ENCODE results near the gene RABGAP1L.

The RABGAP1L gene

DNA sequence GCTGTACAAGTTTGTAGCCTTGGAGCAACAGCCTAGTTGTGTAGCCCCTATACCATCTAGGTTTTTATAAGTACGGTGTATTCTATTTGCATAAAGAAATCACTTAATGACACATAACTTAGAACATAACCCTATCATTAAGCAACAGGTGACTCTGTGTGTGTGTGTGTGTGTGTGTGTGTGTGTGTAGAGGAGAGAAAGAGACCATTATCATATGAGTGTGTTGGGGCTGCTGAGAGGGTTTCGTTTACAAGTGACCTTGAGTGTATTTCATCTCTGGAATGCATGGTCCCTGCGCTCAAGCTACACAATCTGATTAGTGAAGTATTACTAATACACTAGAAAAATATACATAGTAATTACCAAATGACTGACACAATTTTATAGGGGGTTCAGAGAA, 115.1 kb downstream of the RABGAP1L start:
- H3F3A ChIP-seq (ENCODE audit: insufficient read depth) = peaks cover 83% of the 10 kb centered on the region
- TF ChIP-seq EZH2phosphoT487 (conservative IDR thresholded peaks at IDR 0.05; ENCODE audit: low read length) = no peak
- H3K9me2 ChIP-seq (replicated peaks; ENCODE audit: insufficient read depth, low read length) = no peaks in the 10 kb centered on the region
- H3K27me3 ChIP-seq (ENCODE audit: low read length) = no peaks in the 10 kb centered on the region
- H3K4me2 ChIP-seq (ENCODE audit: low read depth, low read length, poor library complexity, severe bottlenecking) = peak overlapping the region; percentile 100
- peak overlapping the region; percentile 99 for H3K27ac ChIP-seq (ENCODE audit: low read depth, low read length)
- no peak overlapping the region for H2AFZ ChIP-seq (ENCODE audit: low read depth, low read length, severe bottlenecking)
- peak overlapping the region; percentile 45 for H3K9ac ChIP-seq (ENCODE audit: low read length)
- H3K36me3 ChIP-seq (ENCODE audit: low read length) = peaks cover 4% of the 10 kb centered on the region
- no peaks in the 10 kb centered on the region for H4K20me1 ChIP-seq (ENCODE audit: low read depth, low read length)
- H3K79me2 ChIP-seq (ENCODE audit: insufficient read depth, low read length) = peaks cover 16% of the 10 kb centered on the region
- no peaks in the 10 kb centered on the region for H3K9me3 ChIP-seq (ENCODE audit: insufficient read depth, low read length)
- H3K4me3 ChIP-seq (ENCODE audit: insufficient read depth, low read length, poor library complexity, severe bottlenecking) = peak overlapping the region; percentile 48

DNA sequence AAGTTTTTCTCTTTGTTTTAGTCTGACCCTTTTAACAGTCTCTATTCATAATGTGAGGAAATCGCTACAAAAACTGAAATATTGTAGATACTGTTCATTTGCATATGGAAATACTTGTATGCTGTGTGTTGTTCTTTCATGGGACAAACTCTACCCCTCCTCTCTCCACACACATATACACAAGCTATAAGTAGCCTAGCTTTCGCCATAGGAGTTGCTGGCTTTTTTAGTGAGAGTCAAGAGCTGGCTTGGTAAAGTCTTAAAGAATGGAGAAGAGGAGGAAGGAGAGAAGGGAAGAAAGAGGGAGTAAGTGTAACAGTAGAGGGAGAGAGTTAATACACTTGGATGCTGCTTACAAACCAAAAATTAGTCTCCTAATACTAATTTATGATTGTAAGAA, 115.6 kb downstream of the RABGAP1L start:
- Histone ChIP-seq H3K27me3 (ENCODE audit: low read length) (no peaks in the 10 kb centered on the region), H3K27ac (ENCODE audit: low read depth, low read length) (peak overlapping the region; percentile 99), H3K79me2 (ENCODE audit: insufficient read depth, low read length) (peaks cover 20% of the 10 kb centered on the region), H3K9ac (ENCODE audit: low read length) (peak overlapping the region; percentile 45), H3K9me3 (ENCODE audit: insufficient read depth, low read length) (no peaks in the 10 kb centered on the region), H3K9me2 (replicated peaks; ENCODE audit: insufficient read depth, low read length) (no peaks in the 10 kb centered on the region), H2AFZ (ENCODE audit: low read depth, low read length, severe bottlenecking) (no peak overlapping the region), H3F3A (ENCODE audit: insufficient read depth) (peaks cover 87% of the 10 kb centered on the region), H4K20me1 (ENCODE audit: low read depth, low read length) (no peaks in the 10 kb centered on the region), H3K4me3 (ENCODE audit: insufficient read depth, low read length, poor library complexity, severe bottlenecking) (peak overlapping the region; percentile 48), H3K4me2 (ENCODE audit: low read depth, low read length, poor library complexity, severe bottlenecking) (peak overlapping the region; percentile 100), H3K36me3 (ENCODE audit: low read length) (peaks cover 7% of the 10 kb centered on the region)
- TF ChIP-seq, protein P1, sequence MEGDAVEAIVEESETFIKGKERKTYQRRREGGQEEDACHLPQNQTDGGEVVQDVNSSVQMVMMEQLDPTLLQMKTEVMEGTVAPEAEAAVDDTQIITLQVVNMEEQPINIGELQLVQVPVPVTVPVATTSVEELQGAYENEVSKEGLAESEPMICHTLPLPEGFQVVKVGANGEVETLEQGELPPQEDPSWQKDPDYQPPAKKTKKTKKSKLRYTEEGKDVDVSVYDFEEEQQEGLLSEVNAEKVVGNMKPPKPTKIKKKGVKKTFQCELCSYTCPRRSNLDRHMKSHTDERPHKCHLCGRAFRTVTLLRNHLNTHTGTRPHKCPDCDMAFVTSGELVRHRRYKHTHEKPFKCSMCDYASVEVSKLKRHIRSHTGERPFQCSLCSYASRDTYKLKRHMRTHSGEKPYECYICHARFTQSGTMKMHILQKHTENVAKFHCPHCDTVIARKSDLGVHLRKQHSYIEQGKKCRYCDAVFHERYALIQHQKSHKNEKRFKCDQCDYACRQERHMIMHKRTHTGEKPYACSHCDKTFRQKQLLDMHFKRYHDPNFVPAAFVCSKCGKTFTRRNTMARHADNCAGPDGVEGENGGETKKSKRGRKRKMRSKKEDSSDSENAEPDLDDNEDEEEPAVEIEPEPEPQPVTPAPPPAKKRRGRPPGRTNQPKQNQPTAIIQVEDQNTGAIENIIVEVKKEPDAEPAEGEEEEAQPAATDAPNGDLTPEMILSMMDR (IDR thresholded peaks at IDR 0.05; ENCODE audit: insufficient read depth, low read length, poor library complexity, severe bottlenecking) = no peak
- no peak for TF ChIP-seq EZH2phosphoT487 (conservative IDR thresholded peaks at IDR 0.05; ENCODE audit: low read length)

DNA sequence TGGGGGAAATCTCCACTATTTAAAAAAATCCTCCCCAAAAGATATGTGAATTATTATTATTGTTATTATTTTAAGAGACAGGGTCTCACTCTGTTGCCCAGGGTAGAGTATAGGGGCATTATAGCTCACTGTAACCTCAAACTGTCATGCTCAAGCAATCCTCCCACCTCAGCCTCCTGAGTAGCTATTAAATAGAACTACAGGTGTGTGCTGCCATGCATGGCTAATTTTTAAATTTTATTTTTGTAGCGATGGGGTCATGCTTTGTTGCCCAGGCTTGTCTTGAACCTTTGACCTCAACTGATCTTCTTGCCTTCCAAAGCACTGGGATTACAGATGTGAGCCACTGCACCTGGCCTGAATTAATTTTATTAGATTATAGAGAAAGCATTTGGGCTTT, 116.8 kb downstream of the RABGAP1L start:
- H4K20me1 ChIP-seq (ENCODE audit: low read depth, low read length) = no peaks in the 10 kb centered on the region
- no peaks in the 10 kb centered on the region for H3K27me3 ChIP-seq (ENCODE audit: low read length)
- peak overlapping the region; percentile 99 for H3K27ac ChIP-seq (ENCODE audit: low read depth, low read length)
- H3K9me3 ChIP-seq (ENCODE audit: insufficient read depth, low read length) = no peaks in the 10 kb centered on the region
- TF ChIP-seq EZH2phosphoT487 (conservative IDR thresholded peaks at IDR 0.05; ENCODE audit: low read length) = no peak
- TF ChIP-seq, protein P1 (IDR thresholded peaks at IDR 0.05; ENCODE audit: insufficient read depth, low read length, poor library complexity, severe bottlenecking) = no peak
- peaks cover 29% of the 10 kb centered on the region for H3K79me2 ChIP-seq (ENCODE audit: insufficient read depth, low read length)
- peak overlapping the region; percentile 100 for H3K4me2 ChIP-seq (ENCODE audit: low read depth, low read length, poor library complexity, severe bottlenecking)
- no peaks in the 10 kb centered on the region for H3K9me2 ChIP-seq (replicated peaks; ENCODE audit: insufficient read depth, low read length)
- peaks cover 16% of the 10 kb centered on the region for H3K36me3 ChIP-seq (ENCODE audit: low read length)
- peaks cover 86% of the 10 kb centered on the region for H3F3A ChIP-seq (ENCODE audit: insufficient read depth)
- no peak overlapping the region for H2AFZ ChIP-seq (ENCODE audit: low read depth, low read length, severe bottlenecking)
- H3K9ac ChIP-seq (ENCODE audit: low read length) = peak overlapping the region; percentile 45
- peak overlapping the region; percentile 55 for H3K4me3 ChIP-seq (ENCODE audit: insufficient read depth, low read length, poor library complexity, severe bottlenecking)

DNA sequence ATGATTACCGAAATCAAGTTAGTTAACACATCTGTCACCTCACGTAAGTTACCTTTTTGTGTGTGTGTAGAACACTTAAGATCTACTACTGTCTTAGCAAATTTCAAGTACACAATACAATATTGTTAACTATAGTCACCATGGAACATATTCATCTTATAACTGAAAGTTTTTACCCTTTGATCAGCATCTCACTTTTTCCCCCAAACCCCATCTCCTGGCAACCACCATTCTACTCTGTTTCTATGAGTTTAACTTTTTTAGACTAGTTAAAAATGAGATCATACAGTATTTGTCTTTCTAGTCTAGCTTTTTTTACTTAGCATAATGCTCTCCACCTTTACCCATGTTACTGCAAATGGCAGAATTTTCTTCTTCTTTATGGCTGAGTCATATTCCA, 124.7 kb downstream of the RABGAP1L start:
- no peak overlapping the region for H3K4me3 ChIP-seq (ENCODE audit: insufficient read depth, low read length, poor library complexity, severe bottlenecking)
- H3K9ac ChIP-seq (ENCODE audit: low read length) = no peak overlapping the region
- H3K9me2 ChIP-seq (replicated peaks; ENCODE audit: insufficient read depth, low read length) = no peaks in the 10 kb centered on the region
- H3K36me3 ChIP-seq (ENCODE audit: low read length) = peaks cover 82% of the 10 kb centered on the region
- no peak overlapping the region for H3K27ac ChIP-seq (ENCODE audit: low read depth, low read length)
- no peaks in the 10 kb centered on the region for H3K27me3 ChIP-seq (ENCODE audit: low read length)
- H3F3A ChIP-seq (ENCODE audit: insufficient read depth) = peaks cover 18% of the 10 kb centered on the region; the same call in 1 of the 2 replicates
- no peaks in the 10 kb centered on the region for H4K20me1 ChIP-seq (ENCODE audit: low read depth, low read length)
- H3K9me3 ChIP-seq (ENCODE audit: insufficient read depth, low read length) = no peaks in the 10 kb centered on the region
- TF ChIP-seq, protein P1 (IDR thresholded peaks at IDR 0.05; ENCODE audit: insufficient read depth, low read length, poor library complexity, severe bottlenecking) = no peak
- no peak for TF ChIP-seq EZH2phosphoT487 (conservative IDR thresholded peaks at IDR 0.05; ENCODE audit: low read length)
- H2AFZ ChIP-seq (ENCODE audit: low read depth, low read length, severe bottlenecking) = no peak overlapping the region
- H3K79me2 ChIP-seq (ENCODE audit: insufficient read depth, low read length) = peaks cover 73% of the 10 kb centered on the region
- no peak overlapping the region for H3K4me2 ChIP-seq (ENCODE audit: low read depth, low read length, poor library complexity, severe bottlenecking)
